ENCODE data around the gene NCCRP1. TPM values are rescaled to one million over a fixed set of nuclear protein-coding genes. Genes with fewer than 3 reads are reported as not detected.

NCCRP1 gene
- total and polyA plus RNA-seq, 10 of the 15 experiments (the other 5 are each of a cell fraction or from before 2014, with no cell fraction given) = not detected

- DNase-seq (ENCODE audit: low read depth, low spot score) (no peak), FAIRE-seq (no peak), ATAC-seq (no peak)
- Histone ChIP-seq H3K36me3 (ENCODE audit: control insufficient read depth in 2 of 2, insufficient read depth in 2 of 2, low read length in 1 of 2) (peaks cover 0 to 8% of the 10 kb centered on the region in 2 experiments; a peak in 2 of 4 replicates), H3K79me2 (ENCODE audit: control insufficient read depth, insufficient read depth, low read length) (no peaks in the 10 kb centered on the region), H3K9me3 (replicated peaks; ENCODE audit: control insufficient read depth, insufficient read depth, low read length) (no peaks in the 10 kb centered on the region), H4K20me1 (ENCODE audit: control insufficient read depth, insufficient read depth) (no peaks in the 10 kb centered on the region; the same call in 1 of the 2 replicates), H3K9ac (ENCODE audit: control insufficient read depth, insufficient read depth, low read length) (no peak overlapping the region), H2AFZ (ENCODE audit: control insufficient read depth, low read depth, low read length) (no peak overlapping the region), H3K27ac (ENCODE audit: control insufficient read depth, insufficient read depth) (no peak overlapping the region), H3K4me1 (ENCODE audit: control insufficient read depth, insufficient read depth, low read length) (no peaks in the 10 kb centered on the region), H3K4me2 (ENCODE audit: control insufficient read depth, insufficient read depth) (no peak overlapping the region), H3K4me3 (no peak overlapping the region), H3K27me3 (replicated peaks in 1 of 2; ENCODE audit: control insufficient read depth in 2 of 2, insufficient read depth in 2 of 2, low read length in 1 of 2) (no peaks in the 10 kb centered on the region)
- TF ChIP-seq POLR2AphosphoS5 (IDR thresholded peaks at IDR 0.05; ENCODE audit: low read length) (no peak), PBX3 (IDR thresholded peaks at IDR 0.05; ENCODE audit: insufficient replicate concordance, low read depth, low read length) (no peak), YY1 (IDR thresholded peaks at IDR 0.05; ENCODE audit: low read depth, low read length) (no peak), PRDM15 (CRISPR knock-in tag; IDR thresholded peaks at IDR 0.05) (no peak), ZBTB40 (IDR thresholded peaks at IDR 0.05; ENCODE audit: borderline replicate concordance) (no peak), KDM1A (IDR thresholded peaks at IDR 0.05; ENCODE audit: borderline replicate concordance) (no peak), HCFC1 (IDR thresholded peaks at IDR 0.05; ENCODE audit: low read length) (no peak), NR2C2 (IDR thresholded peaks at IDR 0.05; ENCODE audit: borderline replicate concordance, control insufficient read depth, insufficient read length, low read depth) (no peak), SIN3A (IDR thresholded peaks at IDR 0.05; ENCODE audit: low read depth, low read length) (no peak), NBN (IDR thresholded peaks at IDR 0.05) (no peak)
- no TSS peak for BruUV-seq (replicated peaks)
- intact Hi-C loops (cut with micrococcal nuclease; ENCODE audit: unreplicated experiment) (no loop called here), in situ Hi-C loops (cut with MboI) (no loop called here)
- POLR2A ChIA-PET = no interaction called here
- 91% methylated on average over 27 of the region's 30 CpGs for WGBS (ENCODE audit: insufficient coverage, insufficient replicate concordance, low lambda C conversion rate, missing lambda C conversion rate)
- SMC1A ChIA-PET (ENCODE audit: uncharacterized antibody, unreplicated experiment) = no interaction called here
- CTCF ChIA-PET = no interaction called here
- RAD21 ChIA-PET (ENCODE audit: unreplicated experiment) = no interaction called here
These were observed 18.3 kb upstream of the NCCRP1 start for GRCh38 chr19:39178296-39179006.

Data from GM12878 (cell line).